H1 (cell line): Measurements from ENCODE around the gene SEC14L5.

Experiments used
- BCL11A ChIP-seq, 2 experiments: IDR thresholded peaks; one replicate each; pipeline ENCODE4 v1.6.1; 2011; ENCODE audit warnings: low read depth in 2 of 2, low read length in 2 of 2, mild to moderate bottlenecking in 2 of 2
- EZH2 ChIP-seq: fragments of 200-600 bp; sonication (generic); IDR thresholded peaks from 2 replicates; pipeline ENCODE4 v1.7.1; 2012; ENCODE audit warnings: low read depth, mild to moderate bottlenecking, moderate library complexity, low read length, inconsistent platforms; ENCODE audit not compliant: severe bottlenecking
- GABPA ChIP-seq: IDR thresholded peaks from 2 replicates; pipeline ENCODE4 v1.6.1; 2011; ENCODE audit warnings: mild to moderate bottlenecking, low read length, moderate library complexity, borderline replicate concordance; ENCODE audit not compliant: insufficient read depth

DNA sequence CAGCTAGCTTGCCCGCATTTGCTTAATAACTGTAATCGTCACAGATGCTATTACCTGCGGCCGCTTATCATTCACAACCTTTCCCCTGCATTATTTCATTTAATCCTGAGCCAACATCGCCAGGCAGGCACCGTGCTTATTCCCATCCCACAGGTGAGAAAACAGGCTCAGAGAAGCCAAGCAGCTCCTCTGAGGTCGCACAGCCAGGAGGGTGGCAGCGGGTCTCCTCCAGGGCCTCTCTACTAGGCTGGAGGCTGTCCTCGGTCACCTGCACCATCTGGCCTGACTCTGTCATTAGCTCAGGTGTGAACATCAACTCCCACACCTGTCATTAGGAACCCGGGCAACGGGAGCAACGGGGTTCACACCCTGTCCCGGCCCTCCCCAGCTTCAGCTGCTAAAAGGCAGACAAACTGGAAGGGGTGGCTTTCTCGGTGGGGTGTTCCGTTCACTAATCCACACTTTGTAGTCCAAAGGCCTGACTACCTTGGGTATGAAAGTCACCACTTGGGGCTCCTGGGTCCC is 24.2 kb upstream of the SEC14L5 start:
- no peak for TF ChIP-seq GABPA
- no peak for TF ChIP-seq BCL11A (IDR thresholded peaks at IDR 0.05; ENCODE audit: low read depth in 2 of 2, low read length in 2 of 2)
- TF ChIP-seq EZH2: no peak
